Esophagus muscularis mucosa (tissue), 3 donors: Measurements from ENCODE around the gene ATP10A.
A peak's percentile ranks its signal among the peaks of the same experiment; 100 is the strongest.

Experiments used
- POLR2A ChIP-seq: fragments of 450-650 bp; IDR thresholded peaks from one replicate; pipeline ENCODE4 v1.6.1; 2017; ENCODE audit warnings: antibody characterized with exemption, moderate library complexity, mild to moderate bottlenecking, low read depth
- POLR2AphosphoS5 ChIP-seq, 2 donors: sonication (generic); formaldehyde crosslinking; IDR thresholded peaks; one replicate each; pipeline ENCODE4 v1.6.1; 2017; ENCODE audit warnings: antibody characterized with exemption in 2 of 2
- TF ChIP-seq, protein P1 (sequence below), 3 experiments: fragments of 200-600 bp in 2 of 3; fragments of 450-650 bp in 1 of 3; sonication (generic) in 2 of 3; IDR thresholded peaks; one replicate each; pipeline ENCODE4 v1.5.1; 2017 to 2019; ENCODE audit warnings: antibody characterized with exemption in 3 of 3, mild to moderate bottlenecking in 2 of 3, moderate library complexity in 1 of 3

DNA sequence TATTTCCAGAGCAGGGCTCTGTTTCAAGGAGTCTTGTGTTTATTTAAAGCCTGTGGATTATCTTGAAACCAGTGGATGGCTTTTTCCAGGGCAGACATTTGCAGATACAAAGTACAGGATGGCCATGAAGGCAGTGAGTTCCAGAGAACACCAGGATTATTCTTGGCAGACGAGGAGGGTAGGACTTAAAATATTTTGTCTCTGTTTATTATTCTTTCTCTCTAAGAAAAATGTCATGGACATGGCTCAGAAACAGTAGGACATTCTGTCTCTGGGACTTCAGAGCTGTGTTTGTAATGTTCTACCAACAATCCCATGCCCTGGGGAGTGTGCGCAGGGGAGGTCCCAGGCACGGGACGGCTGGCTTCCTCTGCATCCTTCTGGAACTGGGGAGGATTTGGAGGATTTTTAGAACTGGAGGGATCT is 125.9 kb downstream of the ATP10A start:
- TF ChIP-seq, protein P1, sequence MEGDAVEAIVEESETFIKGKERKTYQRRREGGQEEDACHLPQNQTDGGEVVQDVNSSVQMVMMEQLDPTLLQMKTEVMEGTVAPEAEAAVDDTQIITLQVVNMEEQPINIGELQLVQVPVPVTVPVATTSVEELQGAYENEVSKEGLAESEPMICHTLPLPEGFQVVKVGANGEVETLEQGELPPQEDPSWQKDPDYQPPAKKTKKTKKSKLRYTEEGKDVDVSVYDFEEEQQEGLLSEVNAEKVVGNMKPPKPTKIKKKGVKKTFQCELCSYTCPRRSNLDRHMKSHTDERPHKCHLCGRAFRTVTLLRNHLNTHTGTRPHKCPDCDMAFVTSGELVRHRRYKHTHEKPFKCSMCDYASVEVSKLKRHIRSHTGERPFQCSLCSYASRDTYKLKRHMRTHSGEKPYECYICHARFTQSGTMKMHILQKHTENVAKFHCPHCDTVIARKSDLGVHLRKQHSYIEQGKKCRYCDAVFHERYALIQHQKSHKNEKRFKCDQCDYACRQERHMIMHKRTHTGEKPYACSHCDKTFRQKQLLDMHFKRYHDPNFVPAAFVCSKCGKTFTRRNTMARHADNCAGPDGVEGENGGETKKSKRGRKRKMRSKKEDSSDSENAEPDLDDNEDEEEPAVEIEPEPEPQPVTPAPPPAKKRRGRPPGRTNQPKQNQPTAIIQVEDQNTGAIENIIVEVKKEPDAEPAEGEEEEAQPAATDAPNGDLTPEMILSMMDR (IDR thresholded peaks at IDR 0.05) = peak in 1 of 3 experiments; percentile 4
- TF ChIP-seq POLR2A (no peak), POLR2AphosphoS5 (IDR thresholded peaks at IDR 0.05) (peak; percentile 88 to 90)
